IMR-90 (cell line): ENCODE results near the gene MECP2.

Experiments used
- CTCF ChIP-seq: conservative IDR thresholded peaks from 2 replicates; pipeline ENCODE4 v1.5.1; 2012; ENCODE audit warnings: mild to moderate bottlenecking, low read depth, low read length, improper control_type of control experiment
- POLR2A ChIP-seq: IDR thresholded peaks from 2 replicates; pipeline ENCODE4 v1.6.1; 2012; ENCODE audit warnings: mild to moderate bottlenecking, low read depth, low read length

GRCh38 chrX:154082396-154083125 is 15.0 kb downstream of the MECP2 start:
- TF ChIP-seq CTCF (no peak), POLR2A (no peak)
